ENCODE measurements around the gene TLCD1.

TLCD1 gene

DNA sequence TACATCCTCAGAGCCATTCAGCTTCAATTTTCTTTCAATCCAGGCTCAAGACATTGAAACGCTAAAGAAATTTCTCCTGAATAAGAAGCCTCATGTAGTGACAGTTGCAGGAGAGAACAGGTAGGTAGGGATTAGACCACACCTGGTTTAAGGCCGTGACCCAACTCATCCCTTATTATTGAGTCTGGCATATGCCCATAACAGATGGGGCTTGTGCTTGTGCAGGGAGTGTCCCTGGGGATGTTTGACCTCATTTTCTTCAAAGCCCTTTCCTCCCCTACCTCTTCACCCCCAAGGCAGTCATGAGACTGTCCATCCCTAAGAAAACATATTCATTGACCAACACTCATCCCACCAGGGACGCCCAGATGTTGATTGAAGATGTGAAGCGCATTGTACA lies 39.7 kb downstream of the TLCD1 start:
- no peak for DNase-seq (ENCODE audit: low read depth)

DNA sequence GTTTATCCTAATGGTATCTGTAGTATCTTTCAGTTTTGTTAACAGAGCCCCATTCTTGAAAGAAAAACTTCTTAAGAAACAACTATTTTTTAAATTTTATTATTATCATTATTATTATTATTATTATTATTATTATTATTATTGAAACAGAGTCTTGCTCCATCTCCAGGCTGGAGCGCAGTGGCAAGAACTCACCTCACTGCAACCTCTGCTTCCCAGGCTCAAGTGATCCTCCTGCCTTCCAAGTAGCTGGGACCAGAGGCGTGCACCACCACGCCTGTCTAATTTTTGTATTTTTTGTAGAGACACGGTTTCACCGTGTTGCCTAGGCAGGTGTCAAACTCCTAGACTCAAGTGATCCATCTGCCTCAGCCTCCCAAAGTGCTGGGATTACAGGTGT lies 40.7 kb downstream of the TLCD1 start:
- DNase-seq (ENCODE audit: low read depth) = no peak

DNA sequence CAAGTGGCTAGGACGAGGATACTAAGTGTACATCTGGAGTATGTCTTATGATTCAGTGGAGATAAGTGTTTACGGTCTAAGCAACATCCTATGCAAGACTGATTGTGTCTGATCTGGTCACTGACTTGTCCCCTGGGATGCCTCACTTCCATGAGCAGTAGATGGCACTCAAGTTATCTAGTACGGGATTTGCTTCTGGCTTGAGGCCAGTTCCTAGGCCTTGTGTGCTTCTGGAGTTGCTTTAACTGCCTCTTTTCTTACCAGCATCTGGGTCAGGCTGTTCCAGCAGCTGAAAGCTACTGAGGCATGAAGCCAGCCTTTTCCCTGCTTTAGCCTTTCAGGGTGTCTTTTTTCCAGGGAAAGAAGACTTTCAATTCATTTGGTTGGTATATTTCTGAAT lies 41.1 kb downstream of the TLCD1 start:
- DNase-seq (ENCODE audit: low read depth) = no peak

DNA sequence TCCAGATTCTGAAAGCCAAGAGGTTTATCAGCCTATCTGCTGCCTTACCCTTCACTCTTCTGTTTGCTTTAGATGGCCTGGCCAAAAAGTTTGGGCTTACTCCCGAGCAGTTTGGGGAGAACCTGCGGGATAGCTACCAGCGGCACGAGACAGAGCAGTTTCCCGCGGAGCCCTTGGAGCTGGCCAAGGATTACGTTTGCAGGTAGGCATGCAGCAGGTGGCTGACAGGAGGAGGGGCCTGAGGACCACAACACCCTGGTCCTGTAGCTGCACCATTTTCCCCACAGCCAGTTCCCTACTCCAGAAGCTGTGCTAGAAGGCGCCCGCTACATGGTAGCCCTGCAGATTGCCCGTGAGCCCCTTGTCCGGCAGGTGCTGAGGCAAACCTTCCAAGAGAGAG lies 43.4 kb downstream of the TLCD1 start:
- no peak for DNase-seq (ENCODE audit: low read depth)

DNA sequence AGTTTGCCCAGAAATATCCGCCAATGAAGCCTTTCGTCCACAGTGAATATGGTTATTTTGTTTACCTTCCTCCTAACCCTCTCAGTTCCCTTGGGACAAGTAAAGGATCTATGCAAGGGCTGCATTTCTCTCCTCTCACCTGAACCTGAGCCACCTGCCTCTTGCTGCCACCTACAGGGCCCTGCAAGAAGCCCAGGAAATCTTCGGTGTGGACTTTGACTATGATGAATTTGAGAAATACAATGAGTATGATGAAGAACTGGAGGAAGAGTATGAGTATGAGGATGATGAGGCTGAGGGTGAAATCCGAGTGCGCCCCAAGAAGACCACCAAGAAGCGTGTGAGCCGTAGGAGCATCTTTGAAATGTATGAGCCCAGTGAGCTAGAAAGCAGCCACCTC lies 50.1 kb downstream of the TLCD1 start:
- DNase-seq (ENCODE audit: low read depth) = no peak

DNA sequence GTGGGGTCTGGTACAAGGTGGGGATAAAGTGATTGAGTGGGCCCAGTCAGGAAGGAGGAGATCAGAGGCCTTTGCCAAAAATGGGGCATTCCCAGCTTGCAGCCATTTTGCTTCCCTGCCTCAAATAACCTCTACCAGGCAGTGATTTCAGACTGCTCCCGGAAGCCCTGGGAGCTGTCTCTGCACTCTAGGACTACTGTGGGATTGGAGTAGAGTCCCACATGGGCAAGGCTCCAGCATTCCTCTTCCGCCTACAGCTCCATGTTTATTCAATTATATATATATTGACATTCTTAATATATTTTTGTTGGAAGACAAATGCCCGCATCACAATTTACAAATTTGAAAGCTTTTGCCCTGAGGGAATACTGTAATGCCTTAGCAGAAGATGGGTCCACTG lies 50.5 kb downstream of the TLCD1 start:
- no peak for DNase-seq (ENCODE audit: low read depth)

Measured in activated T-helper 9 cell treated with anti-CD3 and anti-CD28 coated beads, Interleukin-2, amount 50 U/mL, for 16 hours (primary cell).